NCI-H1048 (cell line): ENCODE data around the gene TMCC2.
"Not testable (repeated sequence)": the region's sequence is repeated elsewhere in the genome, so short reads cannot be mapped to it uniquely, and the experiment has no call there.

ENCODE experiments used
- DNase-seq: peaks from one replicate; lab custom pipeline; 2025; lab: John Stamatoyannopoulos, UW

TMCC2 gene

GRCh38 chr1:205283270-205284147 lies 55.8 kb downstream of the TMCC2 start:
- no peak for DNase-seq

GRCh38 chr1:205284420-205285144 lies 56.8 kb downstream of the TMCC2 start:
- no peak for DNase-seq

- no peak for DNase-seq
Measured at GRCh38 chr1:205285381-205286101, 57.8 kb downstream of the TMCC2 start.

- no peak for DNase-seq
Measured at GRCh38 chr1:205286335-205286950, 58.7 kb downstream of the TMCC2 start.

- no peak for DNase-seq
Measured at GRCh38 chr1:205287076-205287475, 59.3 kb downstream of the TMCC2 start.

GRCh38 chr1:205287767-205288559 lies 60.2 kb downstream of the TMCC2 start:
- DNase-seq = no peak

GRCh38 chr1:205291596-205291995 lies 63.9 kb downstream of the TMCC2 start:
- DNase-seq = no peak

GRCh38 chr1:205293350-205294074 lies 65.8 kb downstream of the TMCC2 start:
- DNase-seq = no peak

GRCh38 chr1:205294175-205294917 lies 66.6 kb downstream of the TMCC2 start:
- DNase-seq = no peak

GRCh38 chr1:205294934-205295333 lies 67.2 kb downstream of the TMCC2 start:
- no peak for DNase-seq

GRCh38 chr1:205296154-205296553 lies 68.4 kb downstream of the TMCC2 start:
- DNase-seq = no peak

GRCh38 chr1:205297546-205298177 lies 69.9 kb downstream of the TMCC2 start:
- not testable (repeated sequence) for DNase-seq

GRCh38 chr1:205298191-205298994 lies 70.6 kb downstream of the TMCC2 start:
- no peak for DNase-seq

GRCh38 chr1:205300149-205300548 lies 72.4 kb downstream of the TMCC2 start:
- no peak for DNase-seq

- no peak for DNase-seq
Measured at GRCh38 chr1:205301205-205301821, 73.6 kb downstream of the TMCC2 start.

GRCh38 chr1:205301842-205302588 lies 74.3 kb downstream of the TMCC2 start:
- DNase-seq = no peak

GRCh38 chr1:205303247-205303888 lies 75.6 kb downstream of the TMCC2 start:
- no peak for DNase-seq
